ENCODE results near the gene RELN. TPM values are rescaled to one million over a fixed set of nuclear protein-coding genes. Genes with fewer than 3 reads are reported as not detected.

The RELN gene
- total RNA-seq, 1 experiment from 2014 or later: 0.10 TPM

DNA sequence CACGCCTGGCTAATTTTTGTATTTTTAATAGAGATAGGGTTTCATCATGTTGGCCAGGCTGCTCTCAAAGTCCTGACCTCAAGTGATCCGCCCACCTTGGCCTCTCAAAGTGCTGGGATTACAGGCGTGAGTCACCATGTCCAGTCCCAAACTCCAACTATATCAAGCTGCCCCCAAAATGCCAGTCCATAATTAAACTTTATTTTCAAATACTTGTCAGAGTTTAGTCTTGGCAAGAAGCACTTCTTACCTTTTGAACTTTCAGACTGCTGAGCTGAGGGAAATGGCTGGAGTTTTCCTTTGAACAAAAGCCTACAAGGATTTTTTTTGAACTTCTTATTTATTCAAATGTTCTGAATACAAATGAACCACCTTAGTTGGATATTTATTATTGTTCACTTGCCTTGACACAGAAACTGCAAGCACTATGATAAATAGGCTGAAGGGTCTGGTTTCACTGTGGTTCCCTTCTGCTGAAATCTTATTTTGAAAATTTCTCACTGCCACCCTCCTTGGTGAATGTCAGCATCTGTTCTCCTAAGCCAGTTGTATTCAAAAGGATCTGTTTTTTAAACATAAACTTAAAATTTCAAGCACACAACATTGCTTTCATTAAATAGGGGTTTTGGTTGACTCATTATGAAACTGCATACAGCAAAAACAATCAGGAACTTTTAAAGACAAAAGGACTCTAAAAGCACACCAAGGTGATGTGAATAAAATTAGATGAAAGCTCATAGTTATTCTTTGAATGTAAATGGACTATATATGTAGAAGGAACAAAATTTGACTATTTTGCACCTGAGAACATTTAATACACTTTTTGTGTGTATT lies 441.8 kb downstream of the RELN start:
- no peak for ATAC-seq
- no peaks in the 10 kb centered on the region for H3K36me3 ChIP-seq (ENCODE audit: control insufficient read depth, insufficient read depth, low read length)
- ChIA-PET POLR2A (no interaction called here), CTCF (no interaction called here)
- H3K27me3 ChIP-seq (ENCODE audit: control insufficient read depth, insufficient read depth, low read length): peaks cover 2% of the 10 kb centered on the region; the same call in 1 of the 2 replicates
- H3K4me3 ChIP-seq (ENCODE audit: low read depth in 2 of 2, low read length in 2 of 2): no peak overlapping the region
- TF ChIP-seq TCF7L2 (IDR thresholded peaks at IDR 0.05; ENCODE audit: low read depth, low read length) (no peak), POLR2AphosphoS5 (IDR thresholded peaks at IDR 0.05; ENCODE audit: low read depth, low read length) (no peak), SIN3A (IDR thresholded peaks at IDR 0.05; ENCODE audit: borderline replicate concordance, insufficient read depth, low read depth, low read length) (no peak)
- TF ChIP-seq, protein P1, sequence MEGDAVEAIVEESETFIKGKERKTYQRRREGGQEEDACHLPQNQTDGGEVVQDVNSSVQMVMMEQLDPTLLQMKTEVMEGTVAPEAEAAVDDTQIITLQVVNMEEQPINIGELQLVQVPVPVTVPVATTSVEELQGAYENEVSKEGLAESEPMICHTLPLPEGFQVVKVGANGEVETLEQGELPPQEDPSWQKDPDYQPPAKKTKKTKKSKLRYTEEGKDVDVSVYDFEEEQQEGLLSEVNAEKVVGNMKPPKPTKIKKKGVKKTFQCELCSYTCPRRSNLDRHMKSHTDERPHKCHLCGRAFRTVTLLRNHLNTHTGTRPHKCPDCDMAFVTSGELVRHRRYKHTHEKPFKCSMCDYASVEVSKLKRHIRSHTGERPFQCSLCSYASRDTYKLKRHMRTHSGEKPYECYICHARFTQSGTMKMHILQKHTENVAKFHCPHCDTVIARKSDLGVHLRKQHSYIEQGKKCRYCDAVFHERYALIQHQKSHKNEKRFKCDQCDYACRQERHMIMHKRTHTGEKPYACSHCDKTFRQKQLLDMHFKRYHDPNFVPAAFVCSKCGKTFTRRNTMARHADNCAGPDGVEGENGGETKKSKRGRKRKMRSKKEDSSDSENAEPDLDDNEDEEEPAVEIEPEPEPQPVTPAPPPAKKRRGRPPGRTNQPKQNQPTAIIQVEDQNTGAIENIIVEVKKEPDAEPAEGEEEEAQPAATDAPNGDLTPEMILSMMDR (IDR thresholded peaks at IDR 0.05): no peak
- TF ChIP-seq, protein P2, sequence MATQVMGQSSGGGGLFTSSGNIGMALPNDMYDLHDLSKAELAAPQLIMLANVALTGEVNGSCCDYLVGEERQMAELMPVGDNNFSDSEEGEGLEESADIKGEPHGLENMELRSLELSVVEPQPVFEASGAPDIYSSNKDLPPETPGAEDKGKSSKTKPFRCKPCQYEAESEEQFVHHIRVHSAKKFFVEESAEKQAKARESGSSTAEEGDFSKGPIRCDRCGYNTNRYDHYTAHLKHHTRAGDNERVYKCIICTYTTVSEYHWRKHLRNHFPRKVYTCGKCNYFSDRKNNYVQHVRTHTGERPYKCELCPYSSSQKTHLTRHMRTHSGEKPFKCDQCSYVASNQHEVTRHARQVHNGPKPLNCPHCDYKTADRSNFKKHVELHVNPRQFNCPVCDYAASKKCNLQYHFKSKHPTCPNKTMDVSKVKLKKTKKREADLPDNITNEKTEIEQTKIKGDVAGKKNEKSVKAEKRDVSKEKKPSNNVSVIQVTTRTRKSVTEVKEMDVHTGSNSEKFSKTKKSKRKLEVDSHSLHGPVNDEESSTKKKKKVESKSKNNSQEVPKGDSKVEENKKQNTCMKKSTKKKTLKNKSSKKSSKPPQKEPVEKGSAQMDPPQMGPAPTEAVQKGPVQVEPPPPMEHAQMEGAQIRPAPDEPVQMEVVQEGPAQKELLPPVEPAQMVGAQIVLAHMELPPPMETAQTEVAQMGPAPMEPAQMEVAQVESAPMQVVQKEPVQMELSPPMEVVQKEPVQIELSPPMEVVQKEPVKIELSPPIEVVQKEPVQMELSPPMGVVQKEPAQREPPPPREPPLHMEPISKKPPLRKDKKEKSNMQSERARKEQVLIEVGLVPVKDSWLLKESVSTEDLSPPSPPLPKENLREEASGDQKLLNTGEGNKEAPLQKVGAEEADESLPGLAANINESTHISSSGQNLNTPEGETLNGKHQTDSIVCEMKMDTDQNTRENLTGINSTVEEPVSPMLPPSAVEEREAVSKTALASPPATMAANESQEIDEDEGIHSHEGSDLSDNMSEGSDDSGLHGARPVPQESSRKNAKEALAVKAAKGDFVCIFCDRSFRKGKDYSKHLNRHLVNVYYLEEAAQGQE (IDR thresholded peaks at IDR 0.05; ENCODE audit: insufficient read depth in 1 of 2, low read depth in 2 of 2, low read length in 1 of 2): no peak
- in situ Hi-C loops (cut with HindIII; ENCODE audit: low pct_unique_long_range_greater_than_20kb, low sequenced_read_pairs) (no loop called here), intact Hi-C loops (cut with micrococcal nuclease; ENCODE audit: unreplicated experiment) (no loop called here)
- H3K9me3 ChIP-seq (ENCODE audit: control insufficient read depth, insufficient read depth, low read depth, low read length): no peaks in the 10 kb centered on the region
- H3K4me1 ChIP-seq (ENCODE audit: control insufficient read depth, insufficient read depth, low read length): no peaks in the 10 kb centered on the region
- no TSS peak for BruUV-seq (replicated peaks)
- H3K27ac ChIP-seq (ENCODE audit: low read length): no peak overlapping the region
- no peak for DNase-seq (ENCODE audit: low read depth, low spot score)

DNA sequence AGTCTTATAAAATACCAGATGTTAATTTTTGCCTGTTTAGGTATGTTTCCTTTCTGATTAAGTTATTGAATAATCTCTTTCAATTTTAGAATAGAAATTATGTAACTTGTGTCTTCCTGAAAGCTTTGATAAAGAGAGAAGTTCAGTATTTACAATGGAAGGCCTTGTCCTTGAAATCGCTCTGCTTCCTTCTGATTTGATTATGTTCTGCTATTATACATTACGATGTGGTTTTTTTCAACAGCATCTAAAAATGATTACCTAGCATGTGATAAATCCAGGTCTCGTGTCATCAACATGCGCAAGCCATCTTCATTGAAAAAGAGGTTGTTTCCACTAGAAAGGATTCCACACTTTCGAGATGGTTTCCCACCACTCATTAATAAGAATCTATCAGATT lies 447.0 kb downstream of the RELN start:
- Histone ChIP-seq H3K4me3 (ENCODE audit: low read depth in 2 of 2, low read length in 2 of 2) (no peak overlapping the region), H3K36me3 (ENCODE audit: control insufficient read depth, insufficient read depth, low read length) (no peaks in the 10 kb centered on the region), H3K4me1 (ENCODE audit: control insufficient read depth, insufficient read depth, low read length) (no peaks in the 10 kb centered on the region), H3K27me3 (ENCODE audit: control insufficient read depth, insufficient read depth, low read length) (peaks cover 4% of the 10 kb centered on the region), H3K27ac (ENCODE audit: low read length) (no peak overlapping the region), H3K9me3 (ENCODE audit: control insufficient read depth, insufficient read depth, low read depth, low read length) (no peaks in the 10 kb centered on the region)
- ChIA-PET POLR2A (no interaction called here), CTCF (no interaction called here)
- in situ Hi-C loops (cut with HindIII; ENCODE audit: low pct_unique_long_range_greater_than_20kb, low sequenced_read_pairs): no loop called here
- BruUV-seq (replicated peaks): no TSS peak
- ATAC-seq (no peak), DNase-seq (ENCODE audit: low read depth, low spot score) (no peak)
- no peak for TF ChIP-seq TCF7L2 (IDR thresholded peaks at IDR 0.05; ENCODE audit: low read depth, low read length)
- TF ChIP-seq, protein P1 (IDR thresholded peaks at IDR 0.05): no peak
- TF ChIP-seq, protein P2 (IDR thresholded peaks at IDR 0.05; ENCODE audit: insufficient read depth in 1 of 2, low read depth in 2 of 2, low read length in 1 of 2): no peak
- TF ChIP-seq POLR2AphosphoS5 (IDR thresholded peaks at IDR 0.05; ENCODE audit: low read depth, low read length): no peak
- no peak for TF ChIP-seq SIN3A (IDR thresholded peaks at IDR 0.05; ENCODE audit: borderline replicate concordance, insufficient read depth, low read depth, low read length)
- intact Hi-C loops (cut with micrococcal nuclease; ENCODE audit: unreplicated experiment): no loop called here

Measured in Panc1 (cell line).